OCI-LY7 (cell line): ENCODE results near the gene ORAI1.

Experiments used
- EZH2phosphoT487 ChIP-seq: fragments of 200-600 bp; sonication (generic); IDR thresholded peaks from 2 replicates; pipeline ENCODE4 v1.6.1; 2018; ENCODE audit warnings: low read depth, borderline replicate concordance, mild to moderate bottlenecking, mixed run types, antibody characterized with exemption, low read length, moderate library complexity, mixed read lengths
- TF ChIP-seq, protein P1 (sequence below): fragments of 200-600 bp; sonication (generic); conservative IDR thresholded peaks from 2 replicates; pipeline ENCODE4 v1.5.1; 2014; ENCODE audit warnings: mild to moderate bottlenecking, antibody characterized with exemption, low read length, moderate library complexity, mixed read lengths

DNA sequence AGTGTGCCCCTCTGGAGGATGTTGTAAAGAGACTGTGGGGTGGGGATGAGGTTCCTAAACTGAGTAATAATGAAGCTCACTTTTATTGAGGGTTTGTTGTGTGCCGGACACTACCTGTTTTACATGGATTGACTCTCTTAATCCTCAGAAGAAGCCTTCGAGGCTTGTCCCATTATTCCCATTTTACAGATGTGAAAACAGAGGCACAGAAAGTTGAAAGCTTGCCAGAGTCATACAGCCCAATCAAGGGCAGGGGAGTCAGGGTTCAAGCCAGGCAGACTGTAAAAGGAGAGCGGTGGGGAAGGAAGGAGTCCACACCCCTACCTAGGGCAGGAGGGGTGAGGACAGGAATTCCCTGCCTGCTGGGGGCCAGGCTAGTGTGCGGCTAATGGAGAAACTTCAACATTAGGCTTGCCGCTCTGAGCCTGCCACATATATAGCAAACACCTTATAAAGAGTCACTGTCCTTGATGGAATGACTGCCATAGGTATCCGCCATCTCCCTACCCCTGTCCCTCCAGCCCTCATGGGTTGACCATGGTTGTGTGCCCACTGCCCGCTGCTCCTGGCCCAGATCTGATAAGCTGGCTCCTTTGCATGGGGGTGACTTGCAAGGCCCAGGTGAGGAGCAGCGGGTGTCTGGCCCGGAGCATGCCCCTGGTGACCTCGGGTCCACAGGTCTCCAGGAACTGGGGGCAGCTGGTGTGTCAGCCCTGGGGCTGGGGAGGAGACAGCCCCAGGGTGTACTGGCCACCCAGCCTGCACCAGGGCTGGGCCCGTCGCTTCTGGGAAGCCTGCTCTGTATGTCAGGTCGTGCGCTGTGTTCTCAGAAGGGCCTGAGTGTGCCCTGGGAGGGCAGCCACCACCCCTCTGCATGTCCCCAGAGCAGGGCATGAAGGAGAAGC lies 12.2 kb downstream of the ORAI1 start:
- TF ChIP-seq EZH2phosphoT487, result no peak
- TF ChIP-seq, protein P1, sequence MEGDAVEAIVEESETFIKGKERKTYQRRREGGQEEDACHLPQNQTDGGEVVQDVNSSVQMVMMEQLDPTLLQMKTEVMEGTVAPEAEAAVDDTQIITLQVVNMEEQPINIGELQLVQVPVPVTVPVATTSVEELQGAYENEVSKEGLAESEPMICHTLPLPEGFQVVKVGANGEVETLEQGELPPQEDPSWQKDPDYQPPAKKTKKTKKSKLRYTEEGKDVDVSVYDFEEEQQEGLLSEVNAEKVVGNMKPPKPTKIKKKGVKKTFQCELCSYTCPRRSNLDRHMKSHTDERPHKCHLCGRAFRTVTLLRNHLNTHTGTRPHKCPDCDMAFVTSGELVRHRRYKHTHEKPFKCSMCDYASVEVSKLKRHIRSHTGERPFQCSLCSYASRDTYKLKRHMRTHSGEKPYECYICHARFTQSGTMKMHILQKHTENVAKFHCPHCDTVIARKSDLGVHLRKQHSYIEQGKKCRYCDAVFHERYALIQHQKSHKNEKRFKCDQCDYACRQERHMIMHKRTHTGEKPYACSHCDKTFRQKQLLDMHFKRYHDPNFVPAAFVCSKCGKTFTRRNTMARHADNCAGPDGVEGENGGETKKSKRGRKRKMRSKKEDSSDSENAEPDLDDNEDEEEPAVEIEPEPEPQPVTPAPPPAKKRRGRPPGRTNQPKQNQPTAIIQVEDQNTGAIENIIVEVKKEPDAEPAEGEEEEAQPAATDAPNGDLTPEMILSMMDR, result no peak
